Activated CD8-positive, alpha-beta memory T cell treated with anti-CD3 and anti-CD28 coated beads for 48 hours (primary cell): ENCODE measurements around the gene MLLT1.

Experiments
- DNase-seq, 3 experiments: peaks; one replicate each; pipeline ENCODE4 v3.0.0-alpha.2; 2020; ENCODE audit warnings: low read depth in 2 of 3, low spot score in 2 of 3

Gene MLLT1

DNA sequence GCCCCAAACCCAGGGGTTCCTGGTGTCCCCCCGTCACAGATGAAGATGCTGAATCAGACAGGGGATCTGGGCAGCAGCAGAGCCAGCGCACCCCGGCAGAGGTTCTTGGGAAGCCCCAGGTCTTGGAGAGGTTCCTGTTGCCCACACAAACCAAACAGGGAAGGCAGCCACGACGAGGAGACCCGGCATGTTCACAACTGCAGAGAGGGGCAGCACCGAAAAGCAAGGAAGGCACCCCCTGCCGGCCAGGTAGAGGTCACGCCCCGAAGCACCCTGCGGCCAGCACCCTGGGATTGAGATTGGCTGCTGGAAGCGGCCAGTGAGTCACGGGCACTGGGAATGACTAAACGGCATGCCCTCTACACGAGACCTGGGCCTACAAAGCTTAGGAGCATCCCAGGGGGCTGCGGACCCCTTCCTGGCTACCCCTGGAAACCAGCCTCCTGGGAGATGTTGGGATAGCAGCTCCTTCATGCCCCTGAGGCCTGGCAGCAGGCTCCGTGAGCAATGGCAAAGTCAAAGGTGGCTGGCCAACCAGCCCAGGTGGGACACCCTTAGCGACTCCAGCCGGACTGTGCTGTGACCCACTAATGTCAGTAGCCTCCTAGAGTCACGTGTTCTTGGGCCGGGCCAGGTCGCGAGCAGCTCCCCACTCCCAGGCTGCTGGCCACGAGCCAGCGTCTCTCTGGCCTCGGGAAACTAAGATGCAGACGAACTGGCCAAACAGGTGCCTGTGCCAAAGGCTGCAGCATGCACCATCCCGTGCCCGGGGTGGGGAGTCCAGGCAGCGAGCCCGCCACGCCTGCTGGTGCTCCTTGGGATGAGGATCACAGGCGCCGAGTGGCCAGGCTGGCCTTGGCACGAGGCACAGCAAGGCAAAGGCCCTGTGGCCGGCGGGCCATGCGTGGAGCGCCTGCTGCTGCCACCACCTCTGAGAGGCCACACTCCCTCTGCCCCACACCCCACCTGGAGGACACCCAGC lies 43.2 kb downstream of the MLLT1 start:
- no peak for DNase-seq

DNA sequence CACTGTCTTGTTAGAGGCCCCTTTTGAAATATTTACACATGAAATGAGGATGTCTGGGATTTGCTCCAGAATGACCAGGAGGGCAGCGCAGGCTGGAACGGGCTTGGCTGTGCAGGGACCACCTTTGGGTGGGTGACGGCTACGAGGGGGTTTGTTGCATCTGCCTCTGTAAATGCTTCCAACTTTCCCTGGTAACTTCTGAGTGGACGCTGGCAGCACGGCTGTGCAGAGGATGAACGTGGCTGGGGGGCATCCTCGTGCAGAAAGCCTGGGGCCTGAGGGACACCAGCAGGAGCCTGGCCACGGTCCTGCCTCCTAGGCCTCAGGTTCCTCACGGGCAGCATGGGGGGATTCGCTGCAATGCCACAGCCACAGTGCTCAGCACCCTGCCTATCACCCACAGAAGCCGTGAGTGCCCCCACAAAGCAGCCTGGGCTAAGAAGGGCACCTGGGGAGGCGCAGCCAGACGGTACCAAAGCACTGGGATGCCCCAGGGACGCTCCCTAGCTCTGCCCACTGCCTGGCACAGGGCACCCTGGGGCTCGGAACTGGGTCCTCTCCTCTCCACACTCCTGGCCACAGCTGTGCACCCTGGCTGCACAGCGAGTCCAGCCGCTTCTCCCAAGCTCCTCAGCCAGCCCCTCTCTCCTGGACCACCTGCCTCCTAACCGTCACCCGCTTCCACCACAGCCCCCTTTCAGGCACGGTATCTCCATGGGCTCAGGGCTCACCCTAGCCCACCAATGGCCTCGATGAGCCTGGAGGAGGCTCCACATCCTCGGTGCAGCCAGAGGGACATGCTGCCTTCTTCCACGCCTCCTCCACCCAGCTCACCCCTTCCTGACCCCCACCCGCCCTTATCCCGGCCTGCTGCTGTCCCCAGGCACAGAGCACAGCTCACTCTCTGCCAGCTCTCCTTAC lies 44.5 kb downstream of the MLLT1 start:
- no peak for DNase-seq

DNA sequence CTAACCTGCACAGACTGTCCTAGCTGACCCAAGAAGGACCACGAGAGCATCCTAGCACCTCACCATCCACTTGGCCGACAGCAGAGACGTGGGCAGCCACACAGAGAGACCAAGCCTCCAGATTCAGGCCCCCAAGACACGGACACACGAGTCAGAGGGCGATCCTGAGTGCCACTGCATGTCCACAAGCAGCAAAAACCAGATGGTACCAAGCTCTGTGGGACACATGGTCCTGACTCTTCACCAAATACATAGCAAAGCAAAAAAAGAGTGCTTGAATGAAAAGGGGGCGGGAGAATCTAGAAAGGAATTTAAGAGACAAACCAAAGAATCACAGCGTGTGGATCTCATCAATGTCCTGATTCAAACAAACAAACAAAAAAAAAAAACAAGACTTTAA lies 45.2 kb downstream of the MLLT1 start:
- no peak for DNase-seq

DNA sequence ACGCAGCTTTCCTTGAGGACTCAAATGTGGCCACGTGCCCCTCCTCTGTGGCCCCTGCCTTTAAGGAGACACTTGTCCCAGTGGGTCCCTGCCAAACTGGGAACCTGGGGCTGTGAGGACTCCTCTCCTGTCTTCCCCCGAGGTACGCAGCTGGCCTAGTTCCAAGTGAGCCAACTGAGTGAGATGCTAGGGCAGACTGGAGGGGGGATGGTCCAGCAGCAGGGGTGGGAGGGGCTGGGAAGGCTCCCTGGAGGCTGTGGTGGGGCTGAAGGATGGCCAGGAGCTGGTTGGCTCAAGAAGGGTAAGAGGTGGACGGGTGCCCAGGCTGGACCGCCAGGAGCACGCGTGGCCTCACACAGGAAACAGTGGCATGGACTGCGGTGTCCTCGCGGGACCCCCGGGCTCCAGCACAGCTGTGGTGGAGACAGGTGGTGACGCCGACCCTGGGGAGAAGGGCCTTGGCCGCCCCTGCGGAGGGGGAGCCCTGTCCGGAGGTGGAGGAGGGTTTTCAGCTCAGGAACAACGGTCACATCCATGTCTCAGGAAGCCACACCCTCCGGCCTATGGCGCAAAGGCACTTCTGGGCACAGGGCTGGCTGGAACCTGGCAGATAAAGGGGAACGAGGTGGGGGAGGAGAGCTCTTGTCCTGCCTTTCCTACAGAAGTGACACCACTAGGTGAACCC lies 45.8 kb downstream of the MLLT1 start:
- DNase-seq = no peak

DNA sequence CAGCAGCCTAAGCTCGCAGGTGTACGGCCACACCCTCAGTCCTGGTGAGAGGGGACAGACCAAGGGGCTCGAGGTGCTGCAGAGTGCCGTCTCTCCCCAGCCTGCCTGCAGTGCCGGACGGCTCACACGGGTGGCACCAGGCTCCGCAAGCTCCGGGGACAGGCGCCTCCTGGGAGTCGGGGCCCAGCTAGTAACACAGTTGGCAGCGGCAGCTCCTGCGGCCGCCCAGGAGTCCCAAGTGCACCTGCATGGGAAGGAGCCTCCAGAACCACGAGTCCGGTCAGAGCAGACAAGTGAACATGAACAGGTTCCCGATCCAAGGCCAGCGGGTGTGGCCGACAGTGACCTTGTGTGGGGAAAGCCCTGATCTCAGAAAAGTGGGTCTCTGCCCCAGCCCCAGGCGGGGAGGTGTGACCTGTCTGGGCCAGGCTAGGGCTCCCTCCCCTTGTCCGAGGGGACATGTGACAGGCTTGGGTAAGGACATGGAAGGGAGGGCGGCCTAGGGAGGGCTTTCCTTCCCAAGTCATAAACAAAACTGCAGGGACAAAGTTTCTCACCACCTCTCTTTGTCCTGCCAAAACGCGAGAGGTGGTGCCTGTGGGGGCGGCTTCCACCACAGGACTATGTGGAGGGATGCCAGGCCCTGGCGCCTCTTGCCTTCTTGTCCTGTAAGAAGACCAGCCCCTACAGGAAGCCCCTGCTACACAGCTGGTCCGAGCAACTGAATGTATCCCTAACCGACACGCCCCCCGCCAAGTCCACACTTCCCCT lies 46.5 kb downstream of the MLLT1 start:
- no peak for DNase-seq

DNA sequence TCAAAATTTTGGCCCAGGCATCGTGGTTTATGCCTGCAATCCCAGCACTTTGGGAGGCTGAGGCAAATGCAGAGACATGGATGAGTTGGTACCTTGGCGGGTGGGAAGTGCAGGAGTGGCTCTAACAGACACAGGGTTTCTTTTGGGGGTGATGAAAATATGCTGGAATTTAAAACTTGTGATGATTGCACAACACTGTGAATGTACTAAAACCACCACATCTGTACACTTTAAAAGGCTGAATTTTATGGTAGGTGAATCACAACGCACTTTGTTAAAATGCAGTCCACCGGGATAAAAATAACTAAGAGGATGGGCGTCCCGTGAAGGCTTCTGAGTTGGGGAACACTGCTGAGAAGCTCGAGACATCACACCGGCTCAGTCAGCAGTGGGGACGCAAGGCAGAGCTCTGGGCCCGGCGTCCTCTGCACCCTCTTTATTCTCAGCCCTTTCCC lies 47.1 kb downstream of the MLLT1 start:
- no peak for DNase-seq

DNA sequence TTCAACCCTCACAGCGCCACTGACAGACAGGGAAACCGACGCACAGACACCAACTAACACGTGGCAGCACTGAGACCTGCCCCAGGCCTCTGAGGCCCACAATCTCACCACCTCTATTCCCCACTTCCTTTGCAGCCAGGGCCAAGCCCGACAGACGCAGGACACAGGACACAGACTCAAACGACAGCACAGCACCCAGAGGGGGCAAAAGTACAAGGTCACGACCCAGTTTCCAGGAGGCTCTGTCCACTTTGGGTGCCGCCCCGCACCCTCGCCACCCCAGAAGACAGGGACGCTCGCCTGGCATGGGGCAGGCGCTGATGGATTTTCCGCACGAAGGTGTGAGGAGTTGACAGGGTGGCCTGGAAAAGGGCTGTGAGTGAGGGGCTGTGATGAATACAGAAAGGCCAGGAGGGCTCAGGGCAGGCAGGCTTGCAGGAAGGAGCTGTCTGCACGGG lies 48.8 kb downstream of the MLLT1 start:
- no peak for DNase-seq

DNA sequence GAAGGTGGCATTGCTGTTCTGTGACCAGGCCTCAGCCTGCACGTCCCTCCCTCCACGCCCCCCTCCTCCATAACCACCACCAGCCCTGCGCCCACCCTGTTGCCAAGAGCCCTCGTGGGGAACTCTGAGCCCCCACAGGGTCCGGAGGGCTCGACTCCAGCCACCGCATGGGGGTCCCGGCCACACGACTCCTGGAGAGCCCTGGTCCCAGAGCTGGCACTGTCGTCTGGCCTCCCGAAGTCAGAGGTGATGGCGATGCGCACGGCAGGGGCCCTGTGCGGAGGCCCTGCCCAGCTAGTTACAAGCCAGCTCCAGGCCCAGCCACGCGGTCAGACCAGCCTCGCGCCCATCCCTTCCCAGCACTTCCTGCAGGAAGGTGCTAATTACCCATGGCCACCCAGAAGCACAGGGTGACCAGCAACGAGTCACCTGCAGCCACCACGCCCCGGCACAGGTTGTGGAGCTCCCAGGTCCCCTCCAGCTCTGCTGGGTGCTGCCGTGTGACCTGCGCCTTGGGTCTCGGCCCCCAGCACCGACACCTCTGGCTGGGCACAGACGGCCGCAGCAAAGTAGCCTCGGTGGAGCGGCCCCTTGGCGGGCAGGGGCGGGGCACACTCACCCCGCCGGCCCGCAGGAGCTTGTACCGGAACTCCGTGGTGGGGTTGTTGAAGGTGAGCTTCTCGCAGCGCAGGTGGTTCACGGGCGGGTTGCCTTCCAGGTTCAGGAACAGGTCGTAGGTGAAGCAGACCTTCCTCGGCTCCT lies 49.6 kb downstream of the MLLT1 start:
- DNase-seq = no peak

DNA sequence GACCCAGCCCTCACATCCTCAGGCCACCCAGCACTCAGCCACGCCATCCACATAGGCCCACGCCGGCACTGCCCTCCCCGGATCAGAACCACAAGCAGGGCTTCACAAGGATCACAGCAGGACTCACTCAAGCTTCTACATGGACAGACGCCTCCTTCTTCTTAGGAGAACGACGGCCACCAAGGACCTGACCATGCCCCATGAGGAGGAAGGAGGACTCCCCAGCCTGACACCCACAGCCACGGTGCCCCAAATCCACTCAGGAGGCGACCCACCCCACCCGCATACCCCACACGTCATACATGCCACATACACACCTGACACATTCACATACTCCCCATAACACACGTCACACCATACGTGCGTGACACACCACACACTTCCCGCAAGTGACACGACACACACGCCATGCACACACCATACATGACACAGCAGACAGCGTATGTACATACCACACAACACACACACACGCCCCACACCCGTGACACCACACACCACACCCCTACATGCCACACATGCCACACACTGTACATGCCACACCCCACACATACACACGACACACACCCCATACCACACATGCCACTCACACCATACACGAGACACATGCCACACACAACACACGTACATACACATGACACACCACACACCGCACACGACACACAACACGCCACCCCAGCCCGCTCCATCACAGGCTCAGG lies 50.4 kb downstream of the MLLT1 start:
- DNase-seq = no peak

DNA sequence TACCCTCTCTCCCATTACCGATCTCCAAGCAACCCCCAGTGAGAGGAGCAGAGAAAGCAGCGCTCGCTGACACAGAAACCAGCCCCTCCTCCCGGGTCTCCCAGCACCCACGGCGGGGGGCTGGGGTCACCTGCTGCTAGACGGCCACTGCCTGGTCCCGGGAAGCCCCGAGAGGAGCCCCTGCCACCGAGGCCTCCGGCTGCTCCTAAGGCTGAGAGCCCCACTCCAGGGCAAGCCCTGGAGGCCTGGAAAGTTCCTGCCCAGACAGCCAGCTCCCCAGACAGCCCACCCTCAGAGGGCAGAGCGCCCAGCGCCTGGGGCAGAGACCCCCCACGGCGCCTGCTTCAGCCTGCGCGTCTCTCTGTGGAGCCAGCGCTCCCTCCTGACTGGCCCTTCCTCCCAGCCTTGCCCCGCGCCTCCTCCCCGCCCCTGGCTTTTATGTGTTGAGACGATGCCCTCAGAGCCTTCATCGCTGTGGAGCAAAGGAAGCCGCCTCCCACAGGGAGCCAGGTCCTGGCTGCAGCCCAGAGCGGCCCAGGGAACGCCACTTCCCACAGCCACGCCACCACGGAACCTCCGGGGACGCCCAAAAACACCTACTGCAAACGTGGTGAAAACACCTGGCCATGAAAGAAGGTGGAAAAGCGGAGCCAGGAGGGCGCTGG lies 51.1 kb downstream of the MLLT1 start:
- no peak for DNase-seq

DNA sequence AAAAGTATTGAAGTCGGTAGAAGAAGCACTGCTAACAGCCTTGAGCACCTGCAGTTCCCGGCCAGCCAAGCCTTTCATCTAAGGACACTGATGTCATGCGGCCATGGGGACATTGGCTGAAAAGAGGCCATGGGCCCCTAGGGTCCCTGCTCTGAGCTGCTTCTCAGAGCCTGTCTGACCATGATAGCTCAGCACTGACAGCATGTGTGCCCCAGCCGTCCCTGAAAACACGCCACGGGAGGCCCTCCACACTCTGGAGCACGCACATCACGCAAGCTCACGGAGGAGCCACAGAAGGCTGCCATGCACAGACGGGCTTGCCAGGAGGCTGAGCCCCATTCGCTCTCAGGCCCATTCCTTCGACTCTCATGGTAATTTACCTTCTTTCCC lies 51.8 kb downstream of the MLLT1 start:
- DNase-seq = no peak

DNA sequence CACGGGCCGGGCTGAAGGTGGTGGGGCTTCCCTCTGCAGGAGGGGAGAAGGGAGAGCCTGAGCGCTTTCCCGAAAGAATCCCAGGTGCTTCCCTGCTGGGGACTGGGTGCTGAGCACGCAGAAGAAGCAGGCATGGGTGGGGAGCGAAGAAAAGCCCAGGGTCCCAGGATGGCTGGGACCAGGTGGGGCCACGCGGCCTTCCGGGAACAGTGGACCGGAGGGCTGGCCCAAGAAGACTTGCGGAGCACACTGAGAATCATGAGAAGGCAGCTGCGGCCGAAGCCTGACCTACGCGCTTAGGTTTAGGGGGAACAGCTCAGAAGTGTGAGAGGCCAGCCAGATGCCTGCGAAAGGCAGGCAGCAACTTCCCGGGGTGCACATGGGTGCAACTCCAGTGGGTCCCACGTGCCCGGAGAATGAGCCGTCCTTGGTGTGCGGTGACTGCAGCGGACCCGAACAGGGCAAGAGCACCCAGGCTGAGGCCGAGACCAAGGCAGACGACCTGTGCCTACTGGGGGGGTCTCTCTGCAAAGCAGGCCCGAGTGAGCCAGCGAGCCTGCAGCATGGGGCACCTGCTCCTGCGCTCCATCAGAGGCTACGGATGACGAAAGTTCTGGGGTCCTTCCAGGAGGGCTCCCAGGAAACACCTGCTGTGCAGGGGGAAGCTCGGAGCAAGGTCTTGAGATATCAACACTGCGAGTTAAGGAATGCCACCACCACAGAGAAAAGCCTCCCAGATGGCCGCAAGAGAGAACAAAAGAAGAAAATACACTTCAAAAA lies 52.4 kb downstream of the MLLT1 start:
- DNase-seq = no peak

DNA sequence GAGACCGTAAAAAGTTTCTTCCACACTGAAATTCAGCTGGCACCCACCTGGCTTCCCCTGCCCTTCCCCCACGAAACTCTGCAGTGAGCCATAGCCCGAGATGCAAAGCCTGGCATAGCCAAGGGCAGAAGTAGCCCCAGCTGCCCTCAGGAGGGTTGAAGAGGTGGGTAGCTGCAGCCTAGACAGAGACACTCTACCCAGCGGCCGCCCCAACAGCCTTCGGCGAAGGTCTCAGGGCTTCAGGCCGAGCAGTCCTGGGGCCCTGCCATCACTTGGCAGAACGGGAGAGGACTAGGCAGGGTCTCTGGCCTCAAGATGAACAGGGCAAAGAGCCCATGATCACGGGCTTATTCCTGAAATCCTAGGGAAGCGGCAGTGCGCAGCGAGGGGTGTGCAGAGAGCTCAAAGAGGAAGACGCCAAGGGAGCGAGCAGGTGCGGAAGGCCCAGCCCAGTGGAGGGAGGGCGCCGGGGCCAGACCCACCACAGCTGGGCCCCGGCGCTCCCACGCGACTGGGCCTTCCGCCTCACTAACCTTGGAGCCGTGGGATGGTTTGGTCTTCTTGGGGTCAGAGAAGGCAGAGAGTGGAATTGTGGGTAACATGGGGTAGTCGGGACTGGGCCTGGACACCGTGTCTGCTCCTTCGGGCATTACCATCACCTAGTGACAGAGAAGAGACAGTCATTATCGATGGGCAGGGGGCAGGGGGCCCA lies 53.2 kb downstream of the MLLT1 start:
- no peak for DNase-seq

DNA sequence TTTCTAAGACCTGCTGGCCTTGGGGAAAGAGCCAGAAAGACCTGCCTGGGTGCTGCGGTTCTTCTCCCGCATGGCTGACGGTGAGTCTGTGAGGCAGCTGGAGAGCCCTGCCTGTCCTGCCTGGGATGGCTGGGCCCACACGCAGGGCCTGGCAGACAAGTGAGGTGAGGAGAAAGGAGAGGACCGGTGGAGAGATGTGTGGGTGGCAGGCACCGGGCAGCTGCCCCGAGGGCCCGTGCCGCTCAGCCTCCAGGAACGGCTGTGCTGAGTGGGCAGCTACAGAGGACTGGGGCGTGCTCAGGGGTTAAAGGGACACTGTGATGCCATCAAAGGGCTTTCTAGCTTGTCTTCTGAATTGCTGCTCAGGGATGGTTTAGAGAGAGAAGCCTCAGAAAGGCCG lies 53.8 kb downstream of the MLLT1 start:
- DNase-seq = no peak

DNA sequence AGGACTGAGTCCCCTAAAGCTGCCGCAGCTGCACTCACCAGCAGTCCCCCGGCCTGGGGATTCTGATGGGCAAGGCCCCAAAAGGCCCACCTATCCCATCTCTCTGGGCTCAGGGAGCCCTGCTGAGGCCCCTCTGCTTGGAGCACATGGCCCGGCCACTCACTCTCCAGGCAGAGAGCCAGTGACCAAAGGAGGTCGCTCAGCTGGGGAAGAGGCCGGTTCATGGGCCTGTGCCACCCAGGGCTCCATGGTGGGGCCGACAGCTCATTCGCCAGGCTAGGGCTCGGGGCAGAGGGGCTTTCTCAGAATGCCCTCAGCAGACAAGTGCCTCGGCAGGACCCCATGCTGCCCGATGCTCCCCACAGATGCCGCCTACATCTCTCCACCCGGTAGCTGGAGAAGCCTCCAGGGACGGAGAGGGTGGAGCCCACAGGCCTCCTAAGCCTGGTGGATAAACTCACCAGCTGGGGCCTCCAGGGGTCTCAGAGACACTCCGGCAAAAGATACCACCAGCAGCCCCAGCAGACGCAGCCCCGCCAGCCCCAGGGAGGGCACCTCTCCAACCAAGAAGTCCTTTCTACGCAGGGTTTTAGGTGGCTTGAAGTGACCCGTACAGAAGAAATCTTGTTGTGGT lies 54.4 kb downstream of the MLLT1 start:
- DNase-seq = no peak

DNA sequence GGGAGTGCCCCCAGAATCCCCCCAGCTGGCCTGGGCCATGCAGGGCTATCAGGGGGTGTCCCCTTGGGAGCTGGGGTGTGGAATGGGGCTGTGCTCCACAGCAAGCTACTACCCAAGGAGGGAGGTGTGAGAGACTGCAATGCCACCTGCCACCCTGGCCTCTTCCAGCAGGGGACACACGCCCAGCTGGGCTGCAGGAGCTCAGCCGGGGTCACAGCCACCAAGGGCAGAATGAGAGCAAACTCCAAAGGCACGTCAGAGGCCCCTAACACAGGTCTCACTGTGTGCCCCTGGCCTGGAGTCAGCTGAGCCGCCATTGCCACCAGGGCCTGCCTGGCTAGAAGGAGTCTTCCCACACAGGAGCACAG lies 55.5 kb downstream of the MLLT1 start:
- no peak for DNase-seq
